IPS-18c (cell line): ENCODE measurements around the gene C14orf180.

Experiments used
- H3K4me3 ChIP-seq: 2 replicates; pipeline ENCODE4 v1.7.0; 2013; ENCODE audit warnings: low read depth, mild to moderate bottlenecking, low read length, moderate library complexity; ENCODE audit not compliant: insufficient read depth
- H3K9me3 ChIP-seq: one replicate; pipeline ENCODE4 v1.6.1; 2013; ENCODE audit warnings: mild to moderate bottlenecking, low read length, moderate library complexity; ENCODE audit not compliant: control insufficient read depth, insufficient read depth

C14orf180 gene

GRCh38 chr14:104594310-104595046 lies 14.9 kb downstream of the C14orf180 start:
- no peak overlapping the region for H3K4me3 ChIP-seq

GRCh38 chr14:104595116-104595675 lies 15.6 kb downstream of the C14orf180 start:
- no peaks in the 10 kb centered on the region for H3K9me3 ChIP-seq
- H3K4me3 ChIP-seq: no peak overlapping the region

More at GRCh38 chr14:104594310-104595046, 14.9 kb downstream of the C14orf180 start:
- no peaks in the 10 kb centered on the region for H3K9me3 ChIP-seq

- no peak overlapping the region for H3K4me3 ChIP-seq
- H3K9me3 ChIP-seq: no peaks in the 10 kb centered on the region
Measured at GRCh38 chr14:104595911-104596450, 16.4 kb downstream of the C14orf180 start.

GRCh38 chr14:104596451-104596918 lies 16.9 kb downstream of the C14orf180 start:
- Histone ChIP-seq H3K9me3 (no peaks in the 10 kb centered on the region), H3K4me3 (no peak overlapping the region)

GRCh38 chr14:104596927-104597351 lies 17.4 kb downstream of the C14orf180 start:
- no peak overlapping the region for H3K4me3 ChIP-seq

GRCh38 chr14:104597576-104597975 lies 18.0 kb downstream of the C14orf180 start:
- no peak overlapping the region for H3K4me3 ChIP-seq
- no peaks in the 10 kb centered on the region for H3K9me3 ChIP-seq

More at GRCh38 chr14:104596927-104597351, 17.4 kb downstream of the C14orf180 start:
- H3K9me3 ChIP-seq: no peaks in the 10 kb centered on the region

GRCh38 chr14:104598039-104598909 lies 18.7 kb downstream of the C14orf180 start:
- no peak overlapping the region for H3K4me3 ChIP-seq
- H3K9me3 ChIP-seq: no peaks in the 10 kb centered on the region

- no peaks in the 10 kb centered on the region for H3K9me3 ChIP-seq
- no peak overlapping the region for H3K4me3 ChIP-seq
Measured at GRCh38 chr14:104598910-104599273, 19.3 kb downstream of the C14orf180 start.

GRCh38 chr14:104599446-104599845 lies 19.9 kb downstream of the C14orf180 start:
- Histone ChIP-seq H3K4me3 (no peak overlapping the region), H3K9me3 (no peaks in the 10 kb centered on the region)

- no peaks in the 10 kb centered on the region for H3K9me3 ChIP-seq
- H3K4me3 ChIP-seq: no peak overlapping the region
Measured at GRCh38 chr14:104600141-104600643, 20.6 kb downstream of the C14orf180 start.

GRCh38 chr14:104600805-104601204 lies 21.2 kb downstream of the C14orf180 start:
- Histone ChIP-seq H3K4me3 (no peak overlapping the region), H3K9me3 (no peaks in the 10 kb centered on the region)

GRCh38 chr14:104601786-104602185 lies 22.2 kb downstream of the C14orf180 start:
- no peaks in the 10 kb centered on the region for H3K9me3 ChIP-seq

GRCh38 chr14:104602315-104602932 lies 22.9 kb downstream of the C14orf180 start:
- H3K9me3 ChIP-seq: no peaks in the 10 kb centered on the region
- no peak overlapping the region for H3K4me3 ChIP-seq

More at GRCh38 chr14:104601786-104602185, 22.2 kb downstream of the C14orf180 start:
- H3K4me3 ChIP-seq: no peak overlapping the region

- Histone ChIP-seq H3K4me3 (no peak overlapping the region), H3K9me3 (no peaks in the 10 kb centered on the region)
Measured at GRCh38 chr14:104602933-104603325, 23.4 kb downstream of the C14orf180 start.

- no peaks in the 10 kb centered on the region for H3K9me3 ChIP-seq
- H3K4me3 ChIP-seq: peak overlapping the region; percentile 39
Measured at GRCh38 chr14:104603711-104604401, 24.3 kb downstream of the C14orf180 start.
